ENCODE data around the gene GPR89A. TPM values are rescaled to one million over a fixed set of nuclear protein-coding genes. Genes with fewer than 3 reads are reported as not detected.

Gene GPR89A
- polyA plus RNA-seq, 3 donors, result 7.2 to 8.1 (median 8.1) TPM

DNA sequence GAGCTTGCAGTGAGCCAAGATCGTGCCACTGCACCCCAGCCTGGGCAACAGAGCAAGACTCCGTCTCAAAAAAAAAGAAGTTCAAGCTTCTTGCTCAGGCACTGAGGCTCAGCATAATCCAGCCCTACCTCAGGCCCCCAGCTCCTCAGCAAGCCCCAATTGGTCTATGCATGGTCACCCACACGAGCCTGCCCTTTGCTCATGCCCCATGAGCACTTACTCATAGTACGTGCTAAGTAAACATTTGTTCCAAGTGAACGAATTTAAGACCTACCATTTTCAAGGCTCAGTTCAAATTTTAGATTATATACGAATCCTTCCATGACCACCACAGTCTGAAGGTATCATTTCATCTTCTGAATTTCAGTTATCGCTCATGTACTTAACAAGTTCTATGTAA lies 95.0 kb downstream of the GPR89A start:
- TF ChIP-seq, protein P1, sequence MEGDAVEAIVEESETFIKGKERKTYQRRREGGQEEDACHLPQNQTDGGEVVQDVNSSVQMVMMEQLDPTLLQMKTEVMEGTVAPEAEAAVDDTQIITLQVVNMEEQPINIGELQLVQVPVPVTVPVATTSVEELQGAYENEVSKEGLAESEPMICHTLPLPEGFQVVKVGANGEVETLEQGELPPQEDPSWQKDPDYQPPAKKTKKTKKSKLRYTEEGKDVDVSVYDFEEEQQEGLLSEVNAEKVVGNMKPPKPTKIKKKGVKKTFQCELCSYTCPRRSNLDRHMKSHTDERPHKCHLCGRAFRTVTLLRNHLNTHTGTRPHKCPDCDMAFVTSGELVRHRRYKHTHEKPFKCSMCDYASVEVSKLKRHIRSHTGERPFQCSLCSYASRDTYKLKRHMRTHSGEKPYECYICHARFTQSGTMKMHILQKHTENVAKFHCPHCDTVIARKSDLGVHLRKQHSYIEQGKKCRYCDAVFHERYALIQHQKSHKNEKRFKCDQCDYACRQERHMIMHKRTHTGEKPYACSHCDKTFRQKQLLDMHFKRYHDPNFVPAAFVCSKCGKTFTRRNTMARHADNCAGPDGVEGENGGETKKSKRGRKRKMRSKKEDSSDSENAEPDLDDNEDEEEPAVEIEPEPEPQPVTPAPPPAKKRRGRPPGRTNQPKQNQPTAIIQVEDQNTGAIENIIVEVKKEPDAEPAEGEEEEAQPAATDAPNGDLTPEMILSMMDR (IDR thresholded peaks at IDR 0.05), result no peak
- no peaks in the 10 kb centered on the region for H3K4me1 Mint-ChIP-seq
- Histone ChIP-seq H3K9ac (ENCODE audit: insufficient read depth, low read length, poor library complexity, severe bottlenecking) (no peak overlapping the region), H2AFZ (ENCODE audit: insufficient read depth, low read depth, low read length, poor library complexity, severe bottlenecking) (no peak overlapping the region), H3K4me2 (replicated peaks; ENCODE audit: extremely low read depth, low read length, poor library complexity, severe bottlenecking) (no peak overlapping the region), H3K27me3 (ENCODE audit: control insufficient read depth in 2 of 2, insufficient read depth in 2 of 2, low read length in 2 of 2) (no peaks in the 10 kb centered on the region), H3K4me3 (replicated peaks in 1 of 3; ENCODE audit: low read depth in 2 of 3, low read length in 3 of 3) (no peak overlapping the region), H3K4me1 (ENCODE audit: control insufficient read depth in 1 of 2, insufficient read depth in 2 of 2, low read length in 2 of 2) (no peaks in the 10 kb centered on the region), H3K27ac (ENCODE audit: low read depth in 1 of 2, low read length in 2 of 2) (no peak overlapping the region), H4K20me1 (ENCODE audit: insufficient read depth, low read length) (no peaks in the 10 kb centered on the region), H3K9me3 (replicated peaks in 1 of 2; ENCODE audit: control insufficient read depth in 1 of 2, insufficient read depth in 1 of 2, low read length in 2 of 2) (no peaks in the 10 kb centered on the region), H3K79me2 (ENCODE audit: insufficient read depth, low read length) (no peaks in the 10 kb centered on the region), H3K36me3 (replicated peaks in 1 of 2; ENCODE audit: control insufficient read depth in 1 of 2, insufficient read depth in 2 of 2, low read length in 2 of 2) (no peaks in the 10 kb centered on the region)
- no peak overlapping the region for H3K27ac Mint-ChIP-seq
- WGBS (ENCODE audit: insufficient coverage), result 90% methylated on average over 6 of the region's 7 CpGs
- H3K4me3 Mint-ChIP-seq, result no peak overlapping the region
- peaks cover 0 to 5% (median 0%) of the 10 kb centered on the region in 3 donors for H3K27me3 Mint-ChIP-seq (ENCODE audit: low read depth in 3 of 3)
- intact Hi-C loops (cut with micrococcal nuclease), result no loop called here
- no peak for DNase-seq
- no peaks in the 10 kb centered on the region for H3K36me3 Mint-ChIP-seq
- no peaks in the 10 kb centered on the region for H3K9me3 Mint-ChIP-seq

DNA sequence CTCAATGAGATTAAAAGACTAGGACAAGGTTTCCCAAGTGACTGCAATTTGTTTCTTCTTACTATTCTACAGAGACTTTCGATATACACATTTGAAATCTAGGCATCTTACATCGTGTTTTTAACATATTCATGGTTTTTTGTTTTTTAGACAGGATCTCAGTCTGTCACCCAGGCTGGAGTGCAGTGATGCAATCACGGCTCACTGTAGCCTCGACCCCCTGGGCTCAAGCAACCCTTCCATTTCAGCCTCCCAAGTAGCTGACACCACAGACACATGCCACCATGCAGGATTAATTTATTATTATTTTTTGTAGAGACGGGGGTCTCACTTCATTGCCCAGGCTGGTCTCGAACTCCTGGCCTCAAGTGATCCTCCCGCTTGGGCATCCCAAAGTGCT lies 97.8 kb downstream of the GPR89A start:
- Histone ChIP-seq H3K4me2 (replicated peaks; ENCODE audit: extremely low read depth, low read length, poor library complexity, severe bottlenecking) (no peak overlapping the region), H3K36me3 (replicated peaks in 1 of 2; ENCODE audit: control insufficient read depth in 1 of 2, insufficient read depth in 2 of 2, low read length in 2 of 2) (no peaks in the 10 kb centered on the region), H3K27me3 (ENCODE audit: control insufficient read depth in 2 of 2, insufficient read depth in 2 of 2, low read length in 2 of 2) (no peaks in the 10 kb centered on the region), H3K4me3 (replicated peaks in 1 of 3; ENCODE audit: low read depth in 2 of 3, low read length in 3 of 3) (no peak overlapping the region), H2AFZ (ENCODE audit: insufficient read depth, low read depth, low read length, poor library complexity, severe bottlenecking) (no peak overlapping the region), H3K27ac (ENCODE audit: low read depth in 1 of 2, low read length in 2 of 2) (no peak overlapping the region), H3K79me2 (ENCODE audit: insufficient read depth, low read length) (no peaks in the 10 kb centered on the region), H3K9ac (ENCODE audit: insufficient read depth, low read length, poor library complexity, severe bottlenecking) (no peak overlapping the region), H3K9me3 (replicated peaks in 1 of 2; ENCODE audit: control insufficient read depth in 1 of 2, insufficient read depth in 1 of 2, low read length in 2 of 2) (no peaks in the 10 kb centered on the region), H4K20me1 (ENCODE audit: insufficient read depth, low read length) (no peaks in the 10 kb centered on the region), H3K4me1 (ENCODE audit: control insufficient read depth in 1 of 2, insufficient read depth in 2 of 2, low read length in 2 of 2) (no peaks in the 10 kb centered on the region)
- H3K4me3 Mint-ChIP-seq, result no peak overlapping the region
- intact Hi-C loops (cut with micrococcal nuclease), result no loop called here
- no peaks in the 10 kb centered on the region for H3K4me1 Mint-ChIP-seq
- no CpG with 5 or more reads among the region's 7 CpGs for WGBS (ENCODE audit: insufficient coverage)
- no peaks in the 10 kb centered on the region for H3K9me3 Mint-ChIP-seq
- TF ChIP-seq, protein P1 (IDR thresholded peaks at IDR 0.05), result no peak
- H3K27me3 Mint-ChIP-seq (ENCODE audit: low read depth in 3 of 3), result peaks cover 0 to 3% (median 0%) of the 10 kb centered on the region in 3 donors
- no peak overlapping the region for H3K27ac Mint-ChIP-seq
- no peaks in the 10 kb centered on the region for H3K36me3 Mint-ChIP-seq
- DNase-seq, result no peak
